GM19372 (cell line): ENCODE data around the gene PDIA6.

Source experiments
- ATAC-seq: cut with Tn5 transposase; IDR thresholded peaks from one replicate; pipeline ENCODE4 v1.9.1; 2021; ENCODE audit warnings: mild to moderate bottlenecking, low read depth, moderate library complexity; ENCODE audit not compliant: unreplicated experiment

PDIA6 gene

DNA sequence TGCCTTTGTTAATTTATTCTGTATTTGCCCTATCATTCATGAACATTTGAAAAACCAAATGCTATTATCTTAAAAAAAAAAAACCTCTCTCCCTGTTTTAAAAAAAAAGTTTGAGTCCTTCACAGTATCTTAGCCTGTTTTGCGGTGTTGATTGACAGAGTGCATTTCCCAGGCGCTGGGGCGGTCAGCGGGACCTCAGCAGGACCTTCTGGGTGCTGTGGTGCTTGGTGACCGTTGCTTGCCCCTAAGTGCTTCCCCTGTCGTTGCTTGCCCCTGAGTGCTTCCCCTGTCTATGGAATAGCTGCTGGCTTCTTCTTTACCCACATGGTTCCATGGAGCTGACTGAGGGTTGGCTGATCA, 79.0 kb downstream of the PDIA6 start:
- ATAC-seq, result no peak
